Liver (tissue), 3 donors: Measurements from ENCODE around the gene KRT76.

Source experiments
- ATF3 ChIP-seq: IDR thresholded peaks from 2 replicates; pipeline ENCODE4 v1.6.1; 2016; ENCODE audit warnings: antibody characterized with exemption
- CTCF ChIP-seq: fragments of 150-350 bp; IDR thresholded peaks from 2 replicates; pipeline ENCODE4 v1.5.1; 2017; ENCODE audit warnings: improper control_type of control experiment, low read depth, low read length; ENCODE audit not compliant: missing input control
- EGR1 ChIP-seq, 2 donors: IDR thresholded peaks; 2 replicates each; pipeline ENCODE4 v1.6.1; 2016 to 2018; ENCODE audit warnings: antibody characterized with exemption in 2 of 2, low read depth in 2 of 2
- FOXA1 ChIP-seq: IDR thresholded peaks from 2 replicates; pipeline ENCODE4 v1.6.1; 2016; ENCODE audit warnings: antibody characterized with exemption
- GABPA ChIP-seq, 2 donors: IDR thresholded peaks in 1 of 2; conservative IDR thresholded peaks in 1 of 2; 2 replicates each; pipeline ENCODE4 v1.6.1; 2016; ENCODE audit warnings: antibody characterized with exemption in 2 of 2, mild to moderate bottlenecking in 1 of 2, moderate library complexity in 1 of 2
- JUND ChIP-seq, 2 donors: IDR thresholded peaks; 2 replicates each; pipeline ENCODE4 v1.6.1; 2016; ENCODE audit warnings: antibody characterized with exemption in 2 of 2
- MAX ChIP-seq: IDR thresholded peaks from 2 replicates; pipeline ENCODE4 v1.6.1; 2016; ENCODE audit warnings: antibody characterized with exemption
- NR2F2 ChIP-seq: IDR thresholded peaks from 2 replicates; pipeline ENCODE4 v1.6.1; 2016; ENCODE audit warnings: antibody characterized with exemption
- RAD21 ChIP-seq, 2 donors: IDR thresholded peaks; 2 replicates each; pipeline ENCODE4 v1.6.1; 2016; ENCODE audit warnings: antibody characterized with exemption in 2 of 2, mild to moderate bottlenecking in 2 of 2
- REST ChIP-seq: IDR thresholded peaks from 2 replicates; pipeline ENCODE4 v1.6.1; 2016; ENCODE audit warnings: antibody characterized with exemption, mild to moderate bottlenecking
- SP1 ChIP-seq: IDR thresholded peaks from 2 replicates; pipeline ENCODE4 v1.6.1; 2018; ENCODE audit warnings: antibody characterized with exemption, mild to moderate bottlenecking
- TAF1 ChIP-seq: conservative IDR thresholded peaks from 2 replicates; pipeline ENCODE4 v1.6.1; 2016; ENCODE audit warnings: antibody characterized with exemption, mild to moderate bottlenecking
- YY1 ChIP-seq: IDR thresholded peaks from 2 replicates; pipeline ENCODE4 v1.6.1; 2016; ENCODE audit warnings: antibody characterized with exemption, mild to moderate bottlenecking
- ZBTB33 ChIP-seq: IDR thresholded peaks from 2 replicates; pipeline ENCODE4 v1.6.1; 2016; ENCODE audit warnings: antibody characterized with exemption
- donor health status: healthy.
- donor health status: healthy.

- TF ChIP-seq CTCF (no peak), REST (no peak), TAF1 (no peak), MAX (no peak), YY1 (no peak), NR2F2 (no peak), ATF3 (no peak), FOXA1 (no peak), ZBTB33 (no peak), RAD21 (IDR thresholded peaks at IDR 0.05) (no peak), SP1 (no peak), GABPA (IDR thresholded peaks at IDR 0.05 in 1 of 2, conservative IDR thresholded peaks at IDR 0.05 in 1 of 2) (no peak), JUND (IDR thresholded peaks at IDR 0.05) (no peak), EGR1 (IDR thresholded peaks at IDR 0.05; ENCODE audit: low read depth in 2 of 2) (no peak)
Measured at GRCh38 chr12:52805739-52806138, 28.6 kb upstream of the KRT76 start.
